GM19372 (cell line): ENCODE data around the gene SCFD1.

Experiments used
- ATAC-seq: cut with Tn5 transposase; IDR thresholded peaks from one replicate; pipeline ENCODE4 v1.9.1; 2021; ENCODE audit warnings: mild to moderate bottlenecking, low read depth, moderate library complexity; ENCODE audit not compliant: unreplicated experiment

The SCFD1 gene

GRCh38 chr14:30751646-30752416 is 129.7 kb downstream of the SCFD1 start:
- ATAC-seq = no peak

- no peak for ATAC-seq
These were observed 131.3 kb downstream of the SCFD1 start for GRCh38 chr14:30753452-30753851.

- ATAC-seq = no peak
These were observed 132.7 kb downstream of the SCFD1 start for GRCh38 chr14:30754778-30755177.

- ATAC-seq = no peak
These were observed 134.5 kb downstream of the SCFD1 start for GRCh38 chr14:30756594-30756993.

GRCh38 chr14:30757082-30757481 is 135.0 kb downstream of the SCFD1 start:
- ATAC-seq = no peak

- no peak for ATAC-seq
These were observed 137.3 kb downstream of the SCFD1 start for GRCh38 chr14:30759172-30760125.

- no peak for ATAC-seq
These were observed 141.8 kb downstream of the SCFD1 start for GRCh38 chr14:30763891-30764290.

GRCh38 chr14:30767624-30768023 is 145.5 kb downstream of the SCFD1 start:
- no peak for ATAC-seq

GRCh38 chr14:30768791-30769190 is 146.7 kb downstream of the SCFD1 start:
- no peak for ATAC-seq

- ATAC-seq = no peak
These were observed 148.3 kb downstream of the SCFD1 start for GRCh38 chr14:30770376-30770775.

- no peak for ATAC-seq
These were observed 149.5 kb downstream of the SCFD1 start for GRCh38 chr14:30771595-30771994.

- ATAC-seq = no peak
These were observed 157.1 kb downstream of the SCFD1 start for GRCh38 chr14:30779210-30779609.
